Pancreas (tissue), 10 donors: Measurements from ENCODE around the gene SFTA2. TPM values are rescaled to one million over a fixed set of nuclear protein-coding genes. Genes with fewer than 3 reads are reported as not detected.

Source experiments
- ATAC-seq, 4 donors: fragments of 200-7000 bp; cut with Tn5 transposase; one replicate each; pipeline versions ENCODE4 v1.8.0 to v1.9.1; 2020; ENCODE audit warnings: mild to moderate bottlenecking in 4 of 4, moderate library complexity in 4 of 4
- DNase-seq, 6 donors: peaks; one replicate each; pipeline ENCODE4 v3.0.0-alpha.2; 2020
- FAIRE-seq: peaks from 2 replicates; lab custom pipeline; 2012; peaks lifted over from hg19 to GRCh38; lab: Jason Lieb, UNC
- H3K27ac ChIP-seq, 4 donors: fragments of 200-600 bp; sonication (generic); 1 replicate in 3 of 4; 2 replicates in 1 of 4; pipeline versions ENCODE4 v1.5.0 to v1.8.0; 2020
- H3K27me3 ChIP-seq, 4 donors: fragments of 200-600 bp; one replicate each; pipeline ENCODE4 v1.8.0; 2021
- H3K36me3 ChIP-seq, 3 donors: fragments of 200-600 bp; sonication (generic) in 1 of 3; one replicate each; pipeline versions ENCODE4 v1.5.0 to v1.8.0; 2020 to 2021
- H3K4me1 ChIP-seq, 3 donors: fragments of 200-600 bp; one replicate each; pipeline ENCODE4 v1.8.0; 2021
- H3K4me3 ChIP-seq, 4 donors: fragments of 200-600 bp; sonication (generic) in 2 of 4; one replicate each; pipeline versions ENCODE4 v1.5.0 to v1.8.0; 2020 to 2021
- H3K9me3 ChIP-seq, 4 donors: fragments of 200-600 bp; one replicate each; pipeline ENCODE4 v1.8.0; 2021
- WGBS, 2 donors: extraction: QIAGEN DNeasy Blood & Tissue Kit; methylation state at CpG; one replicate each; pipeline ENCODE4 v1.1.7; 2013; 5-methylcytosine and 5-hydroxymethylcytosine counted together
- intact Hi-C, 3 donors: fragments of 100-400 bp; cut with DNase I; formaldehyde crosslinking; loops; one replicate each; pipeline versions ENCODE4 v1.11.1 to v1.14.2; 2022
- polyA plus RNA-seq, 2 donors: library from polyadenylated mRNA; stranded (reverse); fragments of 200-250 nt; gene quantifications; one replicate each; pipeline ENCODE4 v1.2.3, GENCODE V29; 2013
- total RNA-seq, 6 donors: library from RNA; stranded (reverse); fragmentation: NEBNext Ultra II Directional in 4 of 6; extraction: Animal tissue kit (Norgen Biotek cat#: 25700) in 4 of 6; gene quantifications; one replicate each; pipeline versions ENCODE4 v1.2.1 to v1.2.4, GENCODE V29; 2021 to 2023
- TF ChIP-seq, protein P1 (sequence below), 4 donors: fragments of 200-600 bp; sonication (generic) in 3 of 4; IDR thresholded peaks; one replicate each; pipeline versions ENCODE4 v1.5.0 to v1.8.0; 2021; ENCODE audit warnings: antibody characterized with exemption in 4 of 4
- donor health status: healthy with polysubstance abuse.
- donor health status: DM: no; HTN: no; CAD: no; lungs with moderate emphysema.
- donor health status: DM: no; HTN: no; CAD: no.
- donor health status: control.
- donor health status: control.
- donor health status: Bipolar disorder and iron deficiency.
- donor health status: DM: yes; HTN: yes; CAD: no.
- donor health status: DM: no; HTN: no; CAD: no.
- donor health status: DM: no; HTN: no; CAD: no.
- donor health status: DM: yes; HTN: yes; CAD: no.

The SFTA2 gene
- total and polyA plus RNA-seq, 8 donors = 0.83 to 22.9 (median 3.1) TPM

DNA sequence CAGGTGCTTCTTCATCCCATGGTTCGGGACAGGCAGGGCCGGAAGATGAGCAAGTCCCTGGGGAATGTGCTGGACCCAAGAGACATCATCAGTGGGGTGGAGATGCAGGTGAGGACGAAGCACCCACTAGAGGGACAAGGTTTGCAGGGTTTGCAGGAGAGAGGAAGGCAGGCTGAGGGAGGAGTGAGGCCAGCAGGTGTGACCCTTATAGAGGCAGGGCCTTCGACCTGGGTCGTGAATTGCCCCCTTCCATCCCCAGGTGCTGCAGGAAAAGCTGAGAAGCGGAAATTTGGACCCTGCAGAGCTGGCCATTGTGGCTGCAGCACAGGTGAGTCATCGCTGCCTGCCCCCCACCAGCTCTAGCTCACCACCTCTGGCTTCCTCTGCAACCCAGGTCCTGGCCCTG lies 9.5 kb downstream of the SFTA2 start:
- FAIRE-seq = no peak
- H3K4me3 ChIP-seq = no peak overlapping the region
- no peaks in the 10 kb centered on the region for H3K4me1 ChIP-seq
- no peak for DNase-seq
- no peaks in the 10 kb centered on the region for H3K9me3 ChIP-seq
- intact Hi-C loops = loop anchor here (10.0 kb wide), 3 partner anchors 112 to 162 kb away; no protein-coding TSS in a partner anchor
- H3K27ac ChIP-seq = no peak overlapping the region
- peaks cover 0 to 72% (median 5%) of the 10 kb centered on the region in 3 donors for H3K36me3 ChIP-seq
- ATAC-seq = no peak
- 89 to 97% methylated on average over 7 of the region's 7 CpGs for WGBS, 2 donors
- no peaks in the 10 kb centered on the region for H3K27me3 ChIP-seq
- TF ChIP-seq, protein P1, sequence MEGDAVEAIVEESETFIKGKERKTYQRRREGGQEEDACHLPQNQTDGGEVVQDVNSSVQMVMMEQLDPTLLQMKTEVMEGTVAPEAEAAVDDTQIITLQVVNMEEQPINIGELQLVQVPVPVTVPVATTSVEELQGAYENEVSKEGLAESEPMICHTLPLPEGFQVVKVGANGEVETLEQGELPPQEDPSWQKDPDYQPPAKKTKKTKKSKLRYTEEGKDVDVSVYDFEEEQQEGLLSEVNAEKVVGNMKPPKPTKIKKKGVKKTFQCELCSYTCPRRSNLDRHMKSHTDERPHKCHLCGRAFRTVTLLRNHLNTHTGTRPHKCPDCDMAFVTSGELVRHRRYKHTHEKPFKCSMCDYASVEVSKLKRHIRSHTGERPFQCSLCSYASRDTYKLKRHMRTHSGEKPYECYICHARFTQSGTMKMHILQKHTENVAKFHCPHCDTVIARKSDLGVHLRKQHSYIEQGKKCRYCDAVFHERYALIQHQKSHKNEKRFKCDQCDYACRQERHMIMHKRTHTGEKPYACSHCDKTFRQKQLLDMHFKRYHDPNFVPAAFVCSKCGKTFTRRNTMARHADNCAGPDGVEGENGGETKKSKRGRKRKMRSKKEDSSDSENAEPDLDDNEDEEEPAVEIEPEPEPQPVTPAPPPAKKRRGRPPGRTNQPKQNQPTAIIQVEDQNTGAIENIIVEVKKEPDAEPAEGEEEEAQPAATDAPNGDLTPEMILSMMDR (IDR thresholded peaks at IDR 0.05) = no peak

- DNase-seq (no peak), ATAC-seq (no peak), FAIRE-seq (no peak)
- TF ChIP-seq, protein P1 (IDR thresholded peaks at IDR 0.05) = no peak
- Histone ChIP-seq H3K4me3 (no peak overlapping the region), H3K9me3 (no peaks in the 10 kb centered on the region), H3K4me1 (peaks cover 0 to 10% (median 7%) of the 10 kb centered on the region in 3 donors), H3K27me3 (no peaks in the 10 kb centered on the region), H3K36me3 (peaks cover 0 to 61% (median 5%) of the 10 kb centered on the region in 3 donors), H3K27ac (no peak overlapping the region)
- intact Hi-C loops = loop anchor here in 2 of 3 donors (5.0 to 10.0 kb wide), 3 partner anchors 84 to 164 kb away; no protein-coding TSS in a partner anchor
- 88 to 97% methylated on average over 8 of the region's 8 CpGs for WGBS, 2 donors
These were observed 13.3 kb downstream of the SFTA2 start for GRCh38 chr6:30918670-30919069.

DNA sequence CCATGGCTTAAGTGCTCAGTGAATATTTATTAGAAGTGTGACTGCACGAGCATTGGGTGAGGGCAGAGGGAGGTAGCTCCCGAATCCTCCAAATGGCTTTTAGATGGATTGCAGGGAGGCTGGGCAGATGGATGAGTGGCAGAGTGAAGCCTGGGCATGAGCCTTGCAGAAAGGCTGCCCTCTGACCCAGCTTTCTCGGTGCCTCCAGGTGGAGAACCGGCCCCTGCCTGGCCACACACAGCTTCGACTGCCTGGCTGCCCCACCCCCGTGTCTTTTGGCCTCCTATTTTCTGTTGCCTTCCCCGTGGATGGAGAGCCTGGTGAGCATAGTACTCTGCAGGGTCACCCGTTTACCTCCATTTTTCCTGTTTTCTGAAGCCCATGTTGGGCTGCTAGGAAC lies 14.5 kb downstream of the SFTA2 start:
- no peaks in the 10 kb centered on the region for H3K27me3 ChIP-seq
- peaks cover 0 to 49% (median 5%) of the 10 kb centered on the region in 3 donors for H3K36me3 ChIP-seq
- ATAC-seq (no peak), DNase-seq (no peak), FAIRE-seq (no peak)
- H3K4me3 ChIP-seq = no peak overlapping the region
- no peaks in the 10 kb centered on the region for H3K9me3 ChIP-seq
- H3K4me1 ChIP-seq = peaks cover 0 to 17% (median 12%) of the 10 kb centered on the region in 3 donors
- TF ChIP-seq, protein P1 (IDR thresholded peaks at IDR 0.05) = no peak
- 82 to 88% methylated on average over 8 of the region's 8 CpGs for WGBS, 2 donors
- intact Hi-C loops = loop anchor here in 2 of 3 donors (5.0 to 10.0 kb wide), 3 partner anchors 83 to 165 kb away; no protein-coding TSS in a partner anchor
- no peak overlapping the region for H3K27ac ChIP-seq

- intact Hi-C loops = loop anchor here in 2 of 3 donors (5.0 to 10.0 kb wide), 3 partner anchors 82 to 165 kb away; no protein-coding TSS in a partner anchor
- FAIRE-seq (no peak), DNase-seq (no peak), ATAC-seq (no peak)
- TF ChIP-seq, protein P1 (IDR thresholded peaks at IDR 0.05) = no peak
- Histone ChIP-seq H3K4me1 (peaks cover 0 to 17% (median 12%) of the 10 kb centered on the region in 3 donors), H3K27me3 (no peaks in the 10 kb centered on the region), H3K36me3 (peaks cover 0 to 45% (median 5%) of the 10 kb centered on the region in 3 donors), H3K4me3 (no peak overlapping the region), H3K9me3 (no peaks in the 10 kb centered on the region), H3K27ac (no peak overlapping the region)
- WGBS, 2 donors = 87 to 91% methylated on average over 7 of the region's 7 CpGs
These were observed 14.9 kb downstream of the SFTA2 start for GRCh38 chr6:30917041-30917440.

DNA sequence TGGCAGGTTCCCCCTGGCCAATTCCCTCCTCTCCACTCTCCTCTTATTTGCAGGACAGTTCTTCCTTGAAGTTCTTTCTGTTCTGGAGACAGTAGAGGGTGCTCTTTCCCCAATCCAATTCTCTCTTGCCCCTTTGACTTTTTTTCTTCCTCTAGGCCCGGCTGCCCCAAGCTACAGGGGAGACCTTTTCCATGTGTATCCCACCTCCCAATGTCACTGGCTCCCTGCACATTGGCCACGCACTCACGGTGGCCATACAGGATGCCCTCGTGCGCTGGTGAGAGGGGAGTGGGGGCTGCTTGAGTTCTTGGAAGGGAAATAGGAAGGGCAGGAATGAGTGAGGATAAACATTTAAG lies 16.4 kb downstream of the SFTA2 start:
- TF ChIP-seq, protein P1 (IDR thresholded peaks at IDR 0.05) = peak in 3 of 4 donors; percentile 34 to 44 (median 36)
- no peak for FAIRE-seq

More for the DNA sequence above, 16.4 kb downstream of the SFTA2 start:
- Histone ChIP-seq H3K4me3 (peak overlapping the region in 1 of 4 donors; percentile 53), H3K27me3 (no peaks in the 10 kb centered on the region), H3K4me1 (peaks cover 0 to 17% (median 12%) of the 10 kb centered on the region in 3 donors), H3K9me3 (no peaks in the 10 kb centered on the region), H3K27ac (peak overlapping the region in 2 of 4 donors; percentile 85 to 94), H3K36me3 (peaks cover 0 to 35% (median 10%) of the 10 kb centered on the region in 3 donors)
- peak in 3 of 4 donors; percentile 41 to 63 (median 62) for ATAC-seq
- whole genome bisulfite sequencing, 2 donors = 17 to 20% methylated on average over 5 of the region's 5 CpGs
- peak in 2 of 6 donors; percentile 40 to 44 for DNase-seq
- intact Hi-C loops = loop anchor here in 2 of 3 donors (5.0 to 10.0 kb wide), 3 partner anchors 81 to 167 kb away; no protein-coding TSS in a partner anchor
